Stimulated activated CD4-positive, alpha-beta T cell treated with anti-CD3 and anti-CD28 coated beads, Interleukin-1b, Interleukin-23, amount 100 ng/mL, for 48 hours (primary cell): ENCODE data around the gene SEC14L5.

Experiments used
- DNase-seq: peaks from one replicate; pipeline ENCODE4 v3.0.0-alpha.2; 2020

The SEC14L5 gene

GRCh38 chr16:4987580-4988374 lies 29.6 kb downstream of the SEC14L5 start:
- no peak for DNase-seq

- DNase-seq = no peak
These were observed 30.5 kb downstream of the SEC14L5 start for GRCh38 chr16:4988647-4989046.

GRCh38 chr16:4989391-4990006 lies 31.4 kb downstream of the SEC14L5 start:
- DNase-seq = no peak

- no peak for DNase-seq
These were observed 32.3 kb downstream of the SEC14L5 start for GRCh38 chr16:4990415-4990814.

GRCh38 chr16:4991754-4992153 lies 33.6 kb downstream of the SEC14L5 start:
- no peak for DNase-seq

GRCh38 chr16:4994719-4995434 lies 36.7 kb downstream of the SEC14L5 start:
- no peak for DNase-seq

- no peak for DNase-seq
These were observed 42.5 kb downstream of the SEC14L5 start for GRCh38 chr16:5000573-5001001.

GRCh38 chr16:5001571-5001970 lies 43.4 kb downstream of the SEC14L5 start:
- no peak for DNase-seq

- DNase-seq = no peak
These were observed 43.9 kb downstream of the SEC14L5 start for GRCh38 chr16:5001986-5002385.

GRCh38 chr16:5002699-5003143 lies 44.6 kb downstream of the SEC14L5 start:
- DNase-seq = no peak

- DNase-seq = no peak
These were observed 45.1 kb downstream of the SEC14L5 start for GRCh38 chr16:5003211-5003610.

GRCh38 chr16:5003828-5004227 lies 45.7 kb downstream of the SEC14L5 start:
- DNase-seq = no peak

GRCh38 chr16:5004311-5004710 lies 46.2 kb downstream of the SEC14L5 start:
- no peak for DNase-seq

GRCh38 chr16:5005916-5006315 lies 47.8 kb downstream of the SEC14L5 start:
- DNase-seq = no peak

GRCh38 chr16:5006348-5007193 lies 48.4 kb downstream of the SEC14L5 start:
- no peak for DNase-seq

GRCh38 chr16:5007256-5007655 lies 49.1 kb downstream of the SEC14L5 start:
- no peak for DNase-seq

- DNase-seq = no peak
These were observed 50.2 kb downstream of the SEC14L5 start for GRCh38 chr16:5008311-5008731.

GRCh38 chr16:5010576-5011329 lies 52.6 kb downstream of the SEC14L5 start:
- DNase-seq = no peak

- no peak for DNase-seq
These were observed 53.5 kb downstream of the SEC14L5 start for GRCh38 chr16:5011637-5012036.

GRCh38 chr16:5012887-5013286 lies 54.8 kb downstream of the SEC14L5 start:
- no peak for DNase-seq

- DNase-seq = no peak
These were observed 57.2 kb downstream of the SEC14L5 start for GRCh38 chr16:5015351-5015750.

- DNase-seq = no peak
These were observed 57.8 kb downstream of the SEC14L5 start for GRCh38 chr16:5015887-5016286.
